Suppressor macrophage treated with lipopolysaccharide for 4 hours (primary cell): ENCODE results near the gene SLC44A1.
A peak's percentile ranks its signal among the peaks of the same experiment; 100 is the strongest.

Experiments
- DNase-seq: peaks from one replicate; pipeline ENCODE4 v3.0.0-alpha.2; 2020

The SLC44A1 gene

DNA sequence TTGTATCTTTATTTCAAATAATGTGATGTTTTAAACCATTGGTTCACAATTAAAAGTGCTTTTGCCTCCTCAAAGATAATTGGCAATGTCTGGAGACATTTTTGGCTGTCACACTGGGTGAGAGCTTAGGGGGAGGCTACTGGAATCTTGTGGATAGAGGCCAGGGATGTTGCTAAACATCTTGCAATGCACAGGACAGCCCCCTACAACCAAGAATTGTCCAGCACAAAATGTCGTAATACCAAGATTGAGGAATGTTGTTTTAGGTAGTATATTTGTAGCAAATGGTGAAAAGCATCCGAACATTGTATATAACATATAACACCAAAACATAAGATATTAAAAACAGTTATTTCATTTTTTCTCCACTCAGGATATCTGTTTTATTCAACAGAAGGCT is 99.8 kb downstream of the SLC44A1 start:
- DNase-seq, result no peak

DNA sequence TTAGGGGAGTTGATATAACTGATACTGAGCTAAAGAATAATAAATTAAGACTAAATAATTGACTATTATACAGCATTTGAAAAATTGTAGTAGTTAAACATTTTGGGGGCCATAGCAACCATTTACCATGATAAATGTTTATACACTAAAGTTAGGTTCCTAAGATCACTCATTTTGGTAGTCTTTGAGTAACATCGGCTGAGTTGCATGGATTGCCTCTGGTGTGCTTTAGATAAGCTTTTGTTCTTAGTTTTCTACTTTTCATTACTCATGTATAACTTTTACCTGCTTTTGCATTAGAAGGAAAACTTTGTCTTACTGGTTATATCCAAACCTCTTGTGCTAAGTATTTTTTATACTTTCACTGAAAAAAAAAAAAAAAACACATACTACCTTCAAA is 101.2 kb downstream of the SLC44A1 start:
- no peak for DNase-seq

DNA sequence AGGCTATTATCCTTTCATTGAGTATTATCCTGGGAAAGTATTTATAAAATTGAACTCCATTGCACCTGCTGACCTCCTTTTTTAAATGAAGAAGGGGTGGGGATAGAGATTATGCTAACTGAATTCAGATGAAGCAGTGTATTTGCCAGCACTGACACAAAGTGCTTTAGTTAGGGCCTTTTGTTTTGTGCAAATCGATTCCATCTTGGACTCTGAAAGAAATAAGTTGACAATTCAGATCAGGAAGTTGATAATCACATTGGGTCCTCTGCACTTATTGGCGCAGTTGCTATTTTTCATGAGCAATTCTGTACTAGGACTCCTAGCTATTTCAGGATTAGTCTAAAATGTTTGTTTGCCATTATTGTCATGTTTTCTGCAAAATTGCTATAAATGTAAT is 101.8 kb downstream of the SLC44A1 start:
- no peak for DNase-seq

- DNase-seq, result no peak
These were observed 110.0 kb downstream of the SLC44A1 start for GRCh38 chr9:105354448-105354847.

DNA sequence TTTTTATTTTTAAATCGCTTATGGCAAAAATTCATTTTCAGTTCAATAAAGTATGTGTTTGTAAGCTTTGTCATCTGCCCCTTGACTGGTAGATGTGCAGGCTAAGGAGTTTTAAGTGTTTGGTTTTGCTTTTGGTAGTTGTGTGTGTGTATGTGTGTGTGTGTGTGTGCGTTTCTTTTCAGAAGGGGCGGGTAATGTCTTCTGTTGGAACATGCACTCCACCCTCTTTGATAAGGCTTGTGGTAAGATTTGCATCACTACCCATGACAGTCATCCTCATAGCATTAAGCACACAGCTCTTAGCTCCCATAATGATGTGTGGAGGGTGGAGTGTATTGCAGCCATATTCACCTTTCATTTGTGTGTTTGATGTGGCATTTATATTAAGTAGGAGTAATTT is 111.3 kb downstream of the SLC44A1 start:
- DNase-seq, result peak; percentile 13

DNA sequence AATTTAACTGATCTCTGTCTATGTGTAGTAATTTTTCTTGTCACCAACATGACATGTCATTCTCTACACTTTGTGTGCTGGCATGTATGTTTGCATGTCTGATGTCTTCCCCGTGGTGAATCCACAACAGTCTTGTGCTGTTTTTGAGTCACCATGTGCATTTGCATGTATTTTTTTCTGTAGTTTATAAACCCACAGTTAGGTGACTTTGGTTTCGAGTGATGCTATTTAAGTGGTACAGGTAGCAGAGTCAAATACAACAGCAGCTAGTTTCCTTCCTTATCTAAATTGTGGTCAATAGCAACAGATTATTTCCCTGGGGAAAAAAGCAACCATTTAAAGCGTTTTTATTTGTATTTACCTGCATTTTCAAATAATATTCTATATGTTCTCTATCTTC is 113.5 kb downstream of the SLC44A1 start:
- no peak for DNase-seq

DNA sequence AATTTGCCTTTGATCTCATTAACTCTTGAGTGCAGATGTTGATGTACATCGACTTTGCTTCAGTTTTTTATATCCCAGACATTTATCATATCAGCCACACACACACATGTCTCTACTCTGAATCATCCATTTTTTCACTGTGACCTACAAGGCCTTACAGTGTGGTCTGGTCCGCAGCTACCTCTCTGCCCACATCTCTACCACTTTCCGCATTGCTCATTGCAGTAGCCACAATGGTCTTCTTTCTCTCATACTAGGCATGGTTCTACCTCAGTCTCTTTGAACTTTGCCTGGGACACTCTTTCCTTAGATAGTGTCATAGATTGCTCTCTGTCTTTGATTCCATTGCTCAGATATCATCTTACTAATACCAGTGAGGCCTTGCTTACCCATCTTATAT is 115.4 kb downstream of the SLC44A1 start:
- DNase-seq, result no peak

GRCh38 chr9:105360344-105360743 is 115.9 kb downstream of the SLC44A1 start:
- DNase-seq, result no peak

GRCh38 chr9:105361873-105362272 is 117.4 kb downstream of the SLC44A1 start:
- DNase-seq, result no peak

DNA sequence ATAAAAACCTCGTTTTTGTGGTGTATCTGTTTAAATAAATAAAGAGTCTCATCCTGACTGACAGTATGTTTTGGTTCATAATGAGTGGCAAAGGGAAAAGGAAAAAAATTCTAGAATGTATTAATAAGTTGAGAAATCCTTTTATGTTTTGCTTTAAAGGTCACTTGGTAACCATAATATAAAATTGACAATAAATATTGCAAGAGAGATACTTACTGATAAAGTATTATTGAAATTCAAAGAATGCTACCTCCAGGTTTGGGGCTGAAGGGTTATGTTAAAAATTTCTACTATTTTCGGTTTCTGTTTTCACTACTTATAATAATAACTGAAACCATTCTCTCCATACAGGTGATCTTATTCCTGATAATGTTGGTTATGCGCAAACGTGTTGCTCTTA is 118.0 kb downstream of the SLC44A1 start:
- no peak for DNase-seq

- DNase-seq, result no peak
These were observed 119.4 kb downstream of the SLC44A1 start for GRCh38 chr9:105363837-105364236.

DNA sequence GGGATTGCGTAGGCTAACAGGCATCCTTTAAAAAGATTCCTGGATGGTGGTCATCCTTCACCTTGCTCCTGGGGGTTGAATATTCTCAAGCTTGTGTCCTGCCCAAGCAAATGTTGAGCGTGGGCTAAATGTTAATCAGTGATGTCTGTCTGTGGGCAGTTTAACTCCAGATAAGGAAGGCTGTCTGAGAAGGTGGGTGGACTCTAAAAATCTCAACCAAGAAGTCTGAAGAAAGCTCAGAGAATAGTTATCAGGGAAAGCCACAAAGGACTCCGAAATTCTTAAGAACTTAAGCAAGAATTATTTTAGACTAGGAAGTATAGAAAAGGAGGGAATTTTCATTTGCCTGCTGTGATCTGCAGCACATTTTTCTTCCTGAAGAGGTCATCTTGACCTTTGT is 125.5 kb downstream of the SLC44A1 start:
- no peak for DNase-seq

- DNase-seq, result no peak
These were observed 129.3 kb downstream of the SLC44A1 start for GRCh38 chr9:105373723-105374122.

DNA sequence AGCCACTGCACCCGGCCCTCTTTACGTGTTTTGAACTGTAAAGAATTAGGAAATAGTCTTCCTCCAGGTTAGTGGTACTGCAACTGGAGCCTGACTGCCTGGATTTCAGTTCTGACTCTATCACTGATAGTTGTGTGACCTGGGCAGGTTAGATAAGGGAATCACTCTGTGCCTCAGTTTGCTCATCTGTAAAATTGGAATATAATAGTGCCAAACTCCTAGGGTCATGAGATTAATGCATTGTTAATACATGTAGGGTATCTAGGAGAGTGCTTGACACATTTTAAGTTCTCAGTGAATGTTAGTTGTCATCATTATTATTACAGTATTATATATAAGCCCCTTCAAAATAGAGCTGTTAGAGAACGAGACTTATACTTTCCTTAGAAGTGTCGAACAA is 130.9 kb downstream of the SLC44A1 start:
- DNase-seq, result no peak

- DNase-seq, result no peak
These were observed 132.4 kb downstream of the SLC44A1 start for GRCh38 chr9:105376893-105377292.

DNA sequence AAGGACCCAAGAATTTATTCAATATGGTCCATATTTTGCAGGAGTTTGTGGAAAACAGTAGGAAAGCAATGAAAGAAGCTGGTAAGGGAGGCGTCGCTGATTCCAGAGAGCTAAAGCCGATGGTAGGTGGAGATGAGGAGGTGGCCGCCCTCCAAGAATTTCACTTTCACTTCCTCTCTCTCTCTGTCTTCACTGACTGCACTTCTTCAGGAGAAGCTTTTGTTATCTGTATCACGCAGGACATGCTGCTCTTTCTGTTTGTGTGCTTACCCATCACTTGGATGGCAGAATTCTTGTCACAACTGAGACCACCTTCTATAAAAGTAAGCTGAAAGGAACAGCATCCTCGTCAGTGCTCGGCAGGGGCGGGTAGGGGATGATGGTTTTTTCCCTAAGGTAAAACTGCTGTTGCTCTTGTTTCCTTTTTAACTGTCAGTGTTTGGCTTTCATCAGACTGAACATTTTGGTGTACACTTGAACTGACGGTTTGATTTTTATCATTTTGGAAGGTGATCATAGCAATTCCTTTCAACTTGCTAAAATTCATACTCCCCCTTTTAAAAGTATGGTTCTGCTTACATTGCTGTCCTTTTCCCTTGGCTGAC is 141.0 kb downstream of the SLC44A1 start:
- peak; percentile 67 for DNase-seq

DNA sequence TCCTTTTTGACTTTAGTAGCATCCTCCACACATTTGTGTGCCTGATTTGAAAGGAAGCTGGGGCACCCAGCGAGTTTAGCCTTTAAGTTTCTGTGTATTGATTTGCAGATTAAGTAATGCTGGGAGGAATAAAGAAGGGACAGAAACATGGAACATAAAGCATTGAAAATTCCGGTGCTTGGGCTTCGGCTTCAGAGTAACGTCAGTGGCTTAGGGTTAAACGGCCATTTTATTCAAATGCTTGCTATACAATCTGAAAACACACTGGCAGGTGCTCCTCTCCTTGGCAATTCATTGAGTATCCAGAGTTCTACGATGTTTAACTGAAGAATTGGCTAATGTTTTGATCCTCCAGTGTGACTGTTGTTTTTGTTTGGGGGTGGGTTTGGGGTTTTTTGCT is 145.3 kb downstream of the SLC44A1 start:
- DNase-seq, result no peak

DNA sequence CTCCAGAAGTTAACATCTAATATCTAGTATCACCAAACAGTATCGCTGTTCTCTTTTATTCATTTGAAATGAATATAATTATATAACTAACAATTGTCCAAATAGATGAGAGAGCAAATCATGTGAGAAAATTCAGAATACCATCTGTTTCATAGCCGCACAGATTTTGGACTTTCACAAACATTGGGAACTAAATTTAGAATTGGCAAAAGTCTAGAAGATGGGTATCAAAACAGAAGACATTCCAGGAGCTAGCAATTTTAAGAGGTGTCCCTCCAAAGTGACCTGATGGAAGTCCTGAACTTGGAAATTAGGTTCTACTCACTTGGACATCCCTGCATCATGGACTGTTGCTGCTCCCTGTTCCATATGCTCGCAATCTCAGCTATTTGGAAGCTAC is 146.4 kb downstream of the SLC44A1 start:
- no peak for DNase-seq

- no peak for DNase-seq
These were observed 146.8 kb downstream of the SLC44A1 start for GRCh38 chr9:105391288-105391687.

DNA sequence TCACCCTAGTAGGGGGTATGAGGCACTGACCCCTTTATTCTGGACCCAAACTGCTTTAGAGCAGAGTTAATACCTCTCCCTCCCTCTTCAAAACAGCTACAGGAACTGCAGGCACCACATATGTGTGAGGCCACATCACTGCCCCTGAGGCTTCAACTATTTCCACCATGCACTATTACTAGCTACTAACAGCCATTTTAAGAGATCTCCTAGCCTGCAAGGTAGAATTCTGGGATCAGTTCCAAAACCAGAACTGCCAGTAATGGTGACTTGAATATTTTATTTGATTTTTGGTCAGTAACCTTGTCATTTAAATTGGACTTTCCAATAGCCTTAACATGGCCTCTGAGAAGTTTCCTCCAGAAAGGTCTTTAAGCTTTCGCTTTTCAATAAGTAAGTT is 148.1 kb downstream of the SLC44A1 start:
- no peak for DNase-seq

DNA sequence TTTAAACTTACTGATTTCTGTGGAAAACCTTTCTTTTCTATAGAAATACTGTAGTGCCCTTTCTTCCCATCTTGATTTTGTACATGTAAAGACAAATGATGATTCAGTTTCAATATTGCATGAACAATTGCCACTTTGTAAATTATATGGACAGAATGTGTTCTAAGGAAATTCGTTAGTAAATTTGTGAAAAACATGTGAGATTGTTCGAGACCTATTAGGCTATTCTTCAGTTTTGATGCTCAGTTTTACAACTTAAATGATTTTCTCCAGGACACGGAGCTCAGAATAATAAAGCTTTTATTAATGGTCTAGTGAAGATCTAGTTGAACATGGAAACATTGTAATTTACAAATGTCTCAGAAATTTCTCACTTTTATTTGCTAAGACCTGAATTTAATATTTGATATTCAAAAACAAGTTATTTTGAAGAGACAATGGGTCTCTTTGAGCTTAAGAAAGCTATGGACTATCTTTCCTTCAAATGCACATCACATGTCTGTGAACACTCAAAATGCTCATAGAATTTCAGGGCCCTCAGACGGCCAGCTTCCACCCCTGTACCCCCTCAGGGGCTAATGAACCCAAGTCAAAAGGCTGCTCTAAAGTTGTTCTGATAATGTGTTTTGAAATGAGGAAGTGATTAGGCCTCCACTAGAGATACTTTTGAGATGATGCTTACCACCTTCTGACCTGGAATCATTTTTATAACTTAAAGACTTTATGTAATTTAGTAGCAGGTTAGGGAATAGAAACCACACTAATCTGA is 149.3 kb downstream of the SLC44A1 start:
- no peak for DNase-seq

DNA sequence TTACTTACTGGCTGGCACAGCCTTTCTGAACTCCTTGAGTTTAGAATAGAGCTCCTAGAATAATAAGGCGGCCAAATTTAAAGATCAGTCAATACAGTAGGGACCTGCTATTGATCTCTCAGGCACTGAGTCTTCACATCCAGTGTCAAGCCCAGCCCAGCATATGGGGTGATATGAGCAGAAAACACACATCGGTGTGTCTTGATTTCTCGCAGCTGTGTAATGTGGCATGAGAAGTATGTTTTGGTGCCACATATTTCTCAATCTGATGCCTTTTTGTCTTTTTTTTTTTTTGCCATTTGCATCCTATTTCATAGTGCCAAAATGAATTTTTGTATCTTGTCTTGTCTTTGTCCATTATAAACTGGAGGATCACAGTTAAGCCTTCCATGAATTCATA is 152.0 kb downstream of the SLC44A1 start:
- no peak for DNase-seq

DNA sequence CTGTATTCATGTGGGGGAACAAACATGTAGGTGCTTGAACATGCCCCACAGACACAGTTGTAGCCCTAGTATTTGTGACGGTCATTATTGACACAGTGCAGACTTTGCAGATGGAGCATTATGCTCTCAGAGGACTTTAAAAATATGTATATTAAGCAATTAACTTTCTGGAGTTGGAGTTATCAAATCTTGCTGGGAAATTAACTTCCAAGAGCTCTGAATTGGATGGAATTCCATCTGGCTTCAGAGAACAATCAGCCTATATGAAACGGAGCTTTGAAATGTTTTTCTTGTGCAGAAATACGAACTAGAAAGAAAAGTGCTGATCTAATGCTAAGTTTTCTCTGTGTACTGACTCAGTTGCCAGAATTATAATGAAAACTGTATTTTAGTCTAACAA is 152.4 kb downstream of the SLC44A1 start:
- no peak for DNase-seq

DNA sequence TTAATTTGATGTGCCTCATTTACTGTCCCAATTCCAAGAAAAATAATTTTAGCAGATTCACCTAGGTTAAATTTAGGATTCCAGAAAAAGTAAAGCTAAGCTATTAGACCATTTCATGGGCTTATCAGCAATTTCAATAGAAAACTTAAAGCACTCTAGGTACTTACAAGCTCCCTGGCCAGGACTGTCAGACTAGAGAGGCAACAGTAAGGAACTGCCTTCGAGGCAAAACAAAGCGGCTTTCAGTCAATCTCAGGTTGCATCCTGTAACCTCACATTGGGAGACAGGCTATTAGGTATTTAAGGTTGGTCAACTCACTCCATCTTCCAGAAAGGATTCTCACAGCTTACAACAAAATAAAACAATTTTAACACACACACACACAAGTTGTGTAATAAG is 154.7 kb downstream of the SLC44A1 start:
- no peak for DNase-seq

DNA sequence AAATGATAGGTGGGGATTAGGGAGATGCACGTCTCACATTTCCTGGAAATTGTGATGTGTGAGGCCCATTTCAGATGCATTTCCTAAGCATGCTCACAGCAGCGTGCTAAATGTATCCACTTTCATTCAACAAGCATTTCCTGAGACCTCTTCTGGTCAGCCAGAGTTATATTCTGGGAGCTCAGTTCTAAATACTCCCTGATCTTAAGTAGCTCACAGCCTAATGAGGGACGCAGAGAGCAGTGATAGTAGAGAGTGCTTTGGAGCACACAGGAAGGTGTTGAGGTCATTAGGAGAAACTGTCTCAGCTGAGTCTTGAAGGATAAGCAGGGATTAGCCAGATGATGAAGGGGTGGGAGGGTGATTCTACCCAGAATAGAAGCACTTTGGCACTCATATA is 157.2 kb downstream of the SLC44A1 start:
- DNase-seq, result no peak
